T-helper 2 cell (primary cell): ENCODE measurements around the gene CAMKV.
A peak's percentile ranks its signal among the peaks of the same experiment; 100 is the strongest.
"Not testable (repeated sequence)": the region's sequence is repeated elsewhere in the genome, so short reads cannot be mapped to it uniquely, and the experiment has no call there.

Experiments
- DNase-seq, 5 experiments: peaks; one replicate each; pipeline versions ENCODE4 v3.0.0 to v3.0.0-alpha.2; 2012 to 2022

CAMKV gene

GRCh38 chr3:49844464-49845183, 25.1 kb downstream of the CAMKV start:
- DNase-seq: no peak

GRCh38 chr3:49842843-49843517, 26.7 kb downstream of the CAMKV start:
- no peak for DNase-seq

GRCh38 chr3:49841806-49842205, 27.9 kb downstream of the CAMKV start:
- no peak for DNase-seq

GRCh38 chr3:49841126-49841696, 28.5 kb downstream of the CAMKV start:
- DNase-seq: peak in 1 of 5 experiments; percentile 10

GRCh38 chr3:49840388-49840787, 29.3 kb downstream of the CAMKV start:
- no peak for DNase-seq

GRCh38 chr3:49839193-49839809, 30.4 kb downstream of the CAMKV start:
- DNase-seq: peak; percentile 53 to 79 (median 69)

- DNase-seq: no peak
Measured at GRCh38 chr3:49831341-49831740, 38.4 kb downstream of the CAMKV start.

- DNase-seq: no peak
Measured at GRCh38 chr3:49826016-49826415, 43.7 kb downstream of the CAMKV start.

- not testable (repeated sequence) for DNase-seq
Measured at GRCh38 chr3:49823131-49823530, 46.6 kb downstream of the CAMKV start.

GRCh38 chr3:49813497-49814174, 56.1 kb downstream of the CAMKV start, which contains the start of gene UBA7:
Gene UBA7, minus strand, starts transcription at chr3:49813953. Its CDS starts 166 bp downstream, at chr3:49813787.
- DNase-seq: peak in 2 of 5 experiments; percentile 23 to 71

- DNase-seq: peak in 1 of 5 experiments; percentile 14
Measured at GRCh38 chr3:49812916-49813496, 56.7 kb downstream of the CAMKV start.
